Muscle of back (tissue), 13 donors: Measurements from ENCODE around the gene KCTD7. TPM values are rescaled to one million over a fixed set of nuclear protein-coding genes. Genes with fewer than 3 reads are reported as not detected.
"Not testable (repeated sequence)": the region's sequence is repeated elsewhere in the genome, so short reads cannot be mapped to it uniquely, and the experiment has no call there.

ENCODE experiments used
- DNase-seq, 3 donors: peaks; one replicate each; pipeline versions ENCODE4 v3.0.0 to v3.0.0-alpha.2; 2013
- long read RNA-seq, 9 donors: transcript quantifications; one replicate each; lab custom pipeline, GENCODE V29; 2026
- polyA plus RNA-seq, 10 donors: library from polyadenylated mRNA; unstranded; fragments of 120-200 nt; gene quantifications; one replicate each; pipeline ENCODE4 v1.2.1, GENCODE V29; 2013; ENCODE audit not compliant: insufficient read length in 10 of 10

The KCTD7 gene
- 10 to 100 TPM; 14.1 to 20.9 (median 18.1) TPM for polyA plus RNA-seq
- long read RNA-seq, donor 1, full-length matches to known transcripts = 3 of 3 reads
- long read RNA-seq, donor 1, partial matches to known transcripts = 0 of 3 reads
- long read RNA-seq, donor 1, other reads (novel, unspliced or antisense) = 0 of 3 reads
- long read RNA-seq, donor 2, full-length matches to known transcripts = 3 of 3 reads
- long read RNA-seq, donor 2, partial matches to known transcripts = 0 of 3 reads
- long read RNA-seq, donor 2, other reads (novel, unspliced or antisense) = 0 of 3 reads
- long read RNA-seq, donor 3 = 0 reads
- long read RNA-seq, donor 4, full-length matches to known transcripts = 2 of 2 reads
- long read RNA-seq, donor 4, partial matches to known transcripts = 0 of 2 reads
- long read RNA-seq, donor 4, other reads (novel, unspliced or antisense) = 0 of 2 reads
- long read RNA-seq, donor 5, full-length matches to known transcripts = 7 of 7 reads
- long read RNA-seq, donor 5, partial matches to known transcripts = 0 of 7 reads
- long read RNA-seq, donor 5, other reads (novel, unspliced or antisense) = 0 of 7 reads
- long read RNA-seq, donor 6, full-length matches to known transcripts = 4 of 4 reads
- long read RNA-seq, donor 6, partial matches to known transcripts = 0 of 4 reads
- long read RNA-seq, donor 6, other reads (novel, unspliced or antisense) = 0 of 4 reads
- long read RNA-seq, donor 7, full-length matches to known transcripts = 2 of 2 reads
- long read RNA-seq, donor 7, partial matches to known transcripts = 0 of 2 reads
- long read RNA-seq, donor 7, other reads (novel, unspliced or antisense) = 0 of 2 reads
- long read RNA-seq, donor 8, full-length matches to known transcripts = 2 of 2 reads
- long read RNA-seq, donor 8, partial matches to known transcripts = 0 of 2 reads
- long read RNA-seq, donor 8, other reads (novel, unspliced or antisense) = 0 of 2 reads
- long read RNA-seq, donor 9 = 0 reads

DNA sequence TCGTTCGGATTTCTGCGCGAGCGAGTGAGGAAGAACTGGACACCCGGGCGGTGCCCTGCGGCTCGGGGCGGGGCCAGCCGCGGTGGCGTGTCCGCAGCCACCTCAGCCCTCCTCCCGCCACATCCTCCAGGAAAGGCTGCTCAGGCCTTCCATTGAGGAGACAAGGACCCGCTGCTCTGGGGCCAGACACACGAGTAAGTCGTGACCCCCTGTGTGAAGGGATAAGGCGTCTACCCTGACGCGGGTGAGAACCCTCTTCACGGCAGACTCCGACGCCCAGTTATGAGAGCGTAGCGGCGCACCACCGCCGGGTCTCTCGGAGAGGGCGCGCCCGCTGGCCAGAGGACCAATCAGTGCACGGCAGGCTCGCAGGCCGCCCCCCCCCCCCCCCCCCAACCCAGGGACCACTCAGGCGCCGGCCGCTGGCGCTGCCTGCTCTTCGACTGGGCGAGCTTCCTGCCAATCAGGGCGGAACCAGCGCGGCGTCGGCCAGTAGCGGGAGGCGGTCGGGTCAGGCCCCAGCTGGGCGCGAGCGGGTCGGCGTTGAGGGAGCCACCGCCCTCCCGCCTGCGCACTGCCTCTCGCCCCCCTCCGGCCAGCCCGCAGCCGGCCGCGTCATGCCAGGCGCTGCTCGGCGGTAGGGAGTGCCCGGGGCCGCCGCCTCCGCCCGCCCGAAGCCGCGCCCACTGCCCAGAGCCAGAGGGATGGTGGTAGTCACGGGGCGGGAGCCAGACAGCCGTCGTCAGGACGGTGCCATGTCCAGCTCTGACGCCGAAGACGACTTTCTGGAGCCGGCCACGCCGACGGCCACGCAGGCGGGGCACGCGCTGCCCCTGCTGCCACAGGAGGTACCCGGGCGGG lies at the start of gene KCTD7:
Gene KCTD7 (plus strand): TSS at position 521 of the 861 bp plus-strand sequence. CDS start 184 bp downstream, at position 705.
- peak; percentile 97 to 99 (median 98) for DNase-seq

DNA sequence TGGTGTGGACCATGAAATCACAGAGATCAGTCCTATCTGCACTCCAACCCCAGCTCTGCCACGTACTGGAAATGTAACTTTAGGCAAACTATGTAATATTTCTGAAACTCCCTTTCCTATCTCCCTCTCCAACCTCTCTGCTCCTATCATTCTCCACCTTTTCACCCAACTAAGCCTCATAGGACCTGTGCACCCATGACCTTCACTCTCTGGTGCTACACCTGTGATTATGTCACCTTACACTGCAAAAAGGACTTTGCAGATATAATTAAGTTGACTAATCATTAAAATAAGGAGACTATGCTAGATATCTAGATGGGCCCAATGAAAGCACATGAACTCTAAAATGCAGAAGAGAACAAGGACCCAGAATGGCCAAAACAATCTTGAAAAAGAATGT lies 48.3 kb upstream of the KCTD7 start:
- not testable (repeated sequence) for DNase-seq

DNA sequence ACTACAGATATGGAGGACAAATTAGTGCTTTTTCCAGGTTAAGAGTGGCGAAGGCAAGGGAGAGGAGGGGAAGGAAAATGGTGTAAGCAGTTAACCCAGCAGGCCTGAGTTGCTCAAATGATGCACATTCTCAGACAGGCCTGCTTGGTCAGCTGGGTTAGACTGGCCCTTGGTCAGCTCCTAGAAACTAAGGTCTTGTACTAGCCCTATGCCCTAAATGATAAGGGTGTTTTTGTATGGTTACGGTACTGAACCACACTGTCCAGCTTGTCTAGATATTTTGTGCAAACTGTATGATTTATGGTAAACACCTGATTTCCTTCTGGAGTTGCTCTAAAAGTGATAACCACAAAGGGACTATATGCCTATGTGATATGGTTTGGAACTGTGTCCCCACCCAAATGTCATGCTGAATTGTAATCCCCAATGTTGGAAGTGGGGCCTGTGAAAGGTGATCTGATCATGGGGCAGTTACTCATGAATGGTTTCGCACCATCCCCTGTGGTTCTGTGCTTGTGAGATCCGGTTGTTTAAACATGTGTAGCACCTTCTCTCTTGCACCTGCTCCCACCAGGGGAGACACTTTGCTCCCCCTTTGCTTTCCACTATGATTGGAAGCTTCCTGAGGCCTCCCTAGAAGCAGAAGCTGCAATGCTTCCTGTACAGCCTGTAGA lies 45.7 kb upstream of the KCTD7 start:
- not testable (repeated sequence) for DNase-seq

DNA sequence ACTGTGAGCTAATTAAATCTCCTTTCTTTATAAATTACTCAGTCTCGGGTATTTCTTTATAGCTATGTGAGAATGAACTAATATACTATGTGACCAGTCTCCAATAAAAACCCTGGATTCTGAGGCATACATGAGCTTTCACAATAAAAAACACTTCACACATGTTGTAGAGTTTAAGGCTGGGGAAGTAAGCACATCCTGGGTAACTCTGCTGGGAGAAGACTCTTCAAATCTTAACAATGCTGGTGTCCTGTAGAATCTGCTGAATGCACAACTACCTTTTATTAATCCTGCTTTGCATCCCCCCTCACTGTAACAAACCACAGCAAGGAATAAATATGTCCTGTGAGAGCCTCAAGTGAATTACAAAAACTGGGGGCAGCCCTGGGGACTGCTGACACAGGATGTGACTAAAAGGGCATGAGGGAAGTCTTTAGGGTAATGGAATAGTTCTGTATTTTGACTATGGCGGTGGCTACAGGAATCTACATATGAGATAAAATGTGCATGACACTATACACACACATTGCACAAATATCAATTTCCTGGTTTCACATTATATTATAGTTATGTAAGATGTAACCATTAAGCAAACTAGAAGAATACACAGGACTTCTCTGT lies 45.1 kb upstream of the KCTD7 start:
- DNase-seq = no peak

DNA sequence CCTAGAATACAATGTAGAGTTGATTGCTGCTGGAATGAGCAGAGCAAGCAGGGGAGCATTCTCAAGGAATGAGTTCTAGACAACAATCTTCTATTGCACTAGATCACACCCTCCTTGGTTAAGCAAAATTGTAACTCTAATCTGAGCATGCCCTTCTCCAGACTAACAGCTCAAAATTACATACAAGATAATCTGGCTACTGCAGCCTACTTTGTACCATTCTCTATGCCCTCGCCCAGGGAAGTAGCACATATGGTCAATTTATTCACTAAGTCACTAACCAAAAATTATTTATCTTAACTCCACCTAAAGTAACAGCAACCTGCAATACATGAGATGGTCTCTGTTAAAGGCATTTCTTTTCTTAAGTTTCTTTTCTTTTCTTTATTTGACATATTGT lies 42.5 kb upstream of the KCTD7 start:
- no peak for DNase-seq

DNA sequence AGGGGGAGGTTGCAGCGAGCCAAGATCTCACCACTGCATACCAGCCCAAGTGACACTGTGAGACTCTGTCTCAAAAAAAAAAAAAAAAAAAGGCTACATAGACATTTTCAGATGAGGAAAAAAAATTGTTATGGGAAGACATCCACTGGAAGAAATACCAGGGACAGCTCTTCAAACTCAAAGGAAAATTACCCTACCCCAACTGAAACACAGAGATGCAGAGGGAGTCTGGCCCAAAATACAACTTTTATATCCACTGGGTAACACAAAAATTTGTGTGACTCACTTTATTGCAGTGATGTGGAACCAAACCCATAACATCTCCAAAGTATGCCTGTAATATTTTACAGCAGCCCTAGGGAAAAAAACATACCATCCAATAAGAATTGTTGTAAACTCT lies 40.5 kb upstream of the KCTD7 start:
- not testable (repeated sequence) for DNase-seq

DNA sequence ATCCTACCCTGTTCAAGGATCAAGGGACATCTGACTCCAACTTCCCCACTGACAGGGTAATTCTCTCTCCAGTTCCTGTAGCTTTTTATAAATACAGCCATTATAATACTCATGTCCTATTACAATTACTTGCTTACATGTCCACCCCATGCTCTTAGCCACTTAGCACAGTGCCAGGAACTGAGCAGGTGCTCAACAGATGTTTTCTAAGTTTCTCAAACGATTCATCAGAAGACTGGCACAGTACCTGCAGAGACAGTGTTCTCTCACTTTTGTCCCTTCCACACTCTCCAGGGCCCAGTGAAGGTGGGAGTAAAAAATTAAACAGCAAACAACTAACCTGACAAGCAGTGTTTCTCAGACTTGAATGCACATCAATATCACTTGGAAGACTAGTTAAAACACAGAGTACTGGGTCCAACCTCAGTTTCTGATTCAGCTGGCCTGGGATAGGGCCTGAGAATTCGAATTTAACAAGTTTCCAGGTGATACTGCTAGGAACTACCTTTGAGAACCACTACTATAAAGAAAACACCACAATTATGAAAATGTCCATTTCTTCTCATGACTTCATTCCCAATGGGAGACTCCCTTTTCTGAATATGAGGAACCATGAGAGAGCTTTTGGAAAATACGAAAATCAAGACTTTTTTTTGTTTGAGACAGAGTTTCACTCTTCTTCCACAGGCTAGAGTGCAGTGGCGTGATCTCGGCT lies 39.7 kb upstream of the KCTD7 start:
- not testable (repeated sequence) for DNase-seq

DNA sequence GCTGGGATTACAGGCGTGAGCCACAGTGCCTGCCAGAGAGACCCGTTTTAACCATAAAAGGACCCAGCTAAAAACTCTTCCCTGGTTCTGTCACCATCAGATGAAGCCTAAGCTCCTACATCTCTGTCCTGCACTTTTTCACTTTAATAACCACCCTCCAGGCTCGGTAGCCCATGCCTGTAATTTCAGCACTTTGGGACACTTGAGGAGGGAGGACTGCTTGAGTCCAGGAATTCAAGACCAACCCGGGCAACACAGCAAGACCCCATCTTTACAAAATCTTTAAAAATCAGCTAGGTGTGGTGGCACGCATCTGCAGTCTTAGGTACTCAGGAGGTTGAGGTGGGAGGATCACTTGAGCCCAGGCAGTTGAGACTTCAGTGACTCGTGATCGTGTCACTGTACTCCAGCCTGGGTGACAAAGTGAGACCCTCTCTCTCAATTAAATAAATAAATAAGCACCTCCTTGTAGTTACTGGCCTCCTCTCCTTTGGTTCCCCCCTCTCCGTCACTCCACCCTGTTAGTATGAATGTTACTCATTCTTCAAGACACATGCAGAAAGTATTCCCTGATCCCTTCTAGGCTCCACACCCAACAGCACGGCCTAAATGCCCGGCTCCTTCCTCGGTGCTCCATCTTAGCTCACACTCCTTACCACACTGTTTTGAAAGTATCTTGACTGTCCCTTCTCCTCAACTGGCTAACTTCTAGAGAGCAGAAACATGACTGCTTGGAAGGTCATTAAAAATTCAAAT lies 38.2 kb upstream of the KCTD7 start:
- peak in 2 of 3 donors; percentile 4 to 7 for DNase-seq

DNA sequence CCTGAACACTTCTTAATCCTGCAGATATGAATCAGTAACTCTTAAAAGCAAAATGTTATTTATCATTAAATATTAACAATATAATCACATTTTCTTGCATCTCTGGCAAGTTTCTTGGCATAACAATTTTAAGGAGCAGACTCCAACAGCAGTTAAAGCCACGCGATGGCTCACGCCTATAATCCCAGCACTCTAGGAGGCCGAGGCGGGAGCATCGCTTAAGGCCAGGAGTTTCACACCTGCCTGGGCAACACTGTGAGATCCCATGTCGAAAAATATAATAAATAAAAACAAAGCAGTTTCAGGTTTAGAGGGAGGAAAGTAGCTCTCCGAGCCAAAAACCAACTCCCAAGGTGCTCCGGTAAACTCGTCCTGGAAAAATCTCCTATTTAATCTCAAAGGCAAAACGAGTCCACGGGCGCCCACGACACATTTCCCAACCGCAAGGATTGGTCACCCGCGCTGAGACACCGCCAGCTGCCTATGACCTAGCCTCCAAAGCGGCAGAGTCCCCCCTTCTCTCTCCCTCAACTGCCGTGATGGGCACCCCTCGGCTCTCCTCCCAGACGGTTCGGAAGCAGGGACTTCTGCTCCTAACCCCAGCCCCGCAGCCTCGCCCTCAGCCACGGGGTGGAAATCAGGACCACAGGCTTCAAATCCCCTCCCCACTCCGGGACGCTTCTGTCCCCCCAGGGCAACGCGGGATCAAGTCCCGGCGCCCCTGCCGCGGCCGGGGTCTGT lies 37.5 kb upstream of the KCTD7 start:
- peak; percentile 5 to 18 (median 17) for DNase-seq

DNA sequence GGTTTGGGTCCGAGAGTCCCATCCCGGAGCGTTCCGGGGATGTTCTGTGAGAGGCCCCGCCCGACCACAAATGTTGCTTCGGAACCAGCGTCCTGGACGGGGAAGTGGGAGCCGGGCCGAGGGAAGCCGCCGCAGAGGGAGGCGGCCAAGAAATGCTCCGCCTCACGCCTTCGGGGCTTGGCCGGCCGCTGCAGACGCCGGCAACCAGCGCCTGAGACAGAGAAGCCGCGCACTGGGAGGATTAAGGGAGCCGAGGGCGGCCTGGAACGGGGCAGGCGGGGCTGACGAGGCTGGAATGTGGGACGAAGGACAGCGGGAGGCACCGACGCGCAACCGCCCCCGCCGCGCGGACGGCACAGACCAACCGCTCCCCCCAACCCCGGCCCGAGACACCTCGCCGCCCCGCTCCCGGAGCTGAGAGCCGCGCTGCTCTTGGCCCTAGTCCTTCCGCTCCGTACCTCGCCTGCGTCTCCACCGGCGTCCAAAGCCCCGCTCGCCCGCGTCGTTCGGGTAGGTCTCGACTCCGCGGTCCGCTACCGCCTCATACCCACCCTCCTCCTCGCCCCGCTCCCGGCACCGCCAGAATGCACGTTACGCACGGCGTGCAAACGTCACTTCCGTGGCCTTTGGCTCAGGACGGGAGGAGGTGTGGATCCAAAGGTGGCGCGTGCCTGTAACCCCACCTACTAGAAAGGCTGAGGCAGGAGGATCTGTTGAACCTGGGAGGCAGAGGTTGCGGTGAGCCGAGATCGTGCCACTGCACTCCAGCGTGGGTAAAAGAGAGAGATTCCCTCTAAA lies 36.7 kb upstream of the KCTD7 start:
- DNase-seq = peak; percentile 90 to 97 (median 94)

DNA sequence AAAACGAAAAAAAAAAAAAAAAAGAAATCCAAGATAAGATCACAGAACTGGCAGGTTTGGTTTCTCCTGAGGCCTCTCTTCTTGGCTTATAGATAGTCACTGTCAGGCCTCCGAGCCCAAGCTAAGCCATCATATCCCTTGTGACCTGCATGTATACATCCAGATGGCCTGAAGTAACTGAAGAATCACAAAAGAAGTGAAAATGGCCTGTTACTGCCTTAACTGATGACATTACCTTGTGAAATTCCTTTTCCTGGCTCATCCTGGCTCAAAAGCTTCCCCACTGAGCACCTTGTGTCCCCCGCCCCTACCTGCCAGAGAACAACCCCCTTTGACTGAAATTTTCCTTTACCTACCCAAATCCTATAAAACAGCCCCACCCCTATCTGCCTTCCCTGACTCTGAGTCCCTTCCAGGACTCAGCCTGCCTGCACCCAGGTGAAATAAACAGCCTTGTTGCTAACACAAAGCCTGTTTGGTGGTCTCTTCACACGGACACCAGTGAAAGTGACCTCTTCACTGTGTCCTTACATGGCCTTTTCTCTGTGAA lies 36.0 kb upstream of the KCTD7 start:
- DNase-seq = not testable (repeated sequence)

DNA sequence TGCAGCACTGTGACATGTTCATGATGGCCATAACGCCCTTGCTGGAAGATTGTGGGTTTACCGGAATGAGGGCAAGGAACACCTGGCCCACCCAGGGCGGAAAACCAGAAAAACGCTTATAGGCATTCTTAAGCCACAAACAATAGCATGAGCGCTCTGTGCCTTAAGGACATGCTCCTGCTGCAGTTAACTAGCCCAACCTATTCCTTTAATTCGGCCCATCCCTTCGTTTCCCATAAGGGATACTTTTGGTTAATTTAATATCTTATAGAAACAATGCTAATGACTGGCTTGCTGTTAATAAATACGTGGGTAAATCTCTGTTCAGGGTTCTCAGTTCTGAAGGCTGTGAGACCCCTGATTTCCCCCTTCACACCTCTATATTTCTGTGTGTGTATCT lies 34.6 kb upstream of the KCTD7 start:
- DNase-seq = not testable (repeated sequence)

DNA sequence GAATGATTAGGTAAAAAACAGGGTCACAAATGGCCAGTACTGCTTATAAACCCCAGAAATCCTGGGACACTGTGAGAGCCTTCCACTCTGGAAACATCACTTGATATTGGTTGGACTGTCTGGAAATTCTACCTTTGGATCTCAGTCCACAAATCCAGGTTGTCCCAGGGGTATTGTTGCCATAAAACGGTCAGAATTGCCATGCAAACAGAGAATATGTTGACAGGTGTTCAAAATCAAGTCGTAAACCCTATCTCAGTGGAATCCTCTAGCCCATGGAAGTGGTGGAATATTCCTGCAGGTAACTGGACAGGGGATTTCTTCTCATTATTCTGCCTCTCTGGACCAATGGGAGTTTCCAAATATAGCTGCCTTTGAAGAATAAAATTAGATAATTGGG lies 31.2 kb upstream of the KCTD7 start:
- DNase-seq = no peak

DNA sequence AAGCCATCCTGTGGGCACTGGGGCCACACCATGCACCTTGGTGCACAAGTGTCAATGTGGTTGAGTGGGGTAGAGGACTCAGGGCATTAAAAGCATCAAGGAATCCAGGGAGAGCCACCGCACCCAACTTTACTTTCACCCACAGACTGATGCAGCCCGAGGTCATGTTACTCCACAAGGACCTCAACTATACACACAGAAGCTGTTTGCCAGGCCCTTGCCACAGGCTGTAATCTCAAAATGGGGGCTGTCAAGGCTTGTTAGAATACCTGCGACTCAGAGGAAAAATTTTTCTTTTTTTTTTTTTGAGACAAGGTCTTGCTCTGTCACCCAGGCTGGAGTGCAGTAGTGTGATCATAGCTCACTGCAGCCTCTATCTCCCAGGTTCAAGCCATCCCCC lies 26.5 kb upstream of the KCTD7 start:
- no peak for DNase-seq

DNA sequence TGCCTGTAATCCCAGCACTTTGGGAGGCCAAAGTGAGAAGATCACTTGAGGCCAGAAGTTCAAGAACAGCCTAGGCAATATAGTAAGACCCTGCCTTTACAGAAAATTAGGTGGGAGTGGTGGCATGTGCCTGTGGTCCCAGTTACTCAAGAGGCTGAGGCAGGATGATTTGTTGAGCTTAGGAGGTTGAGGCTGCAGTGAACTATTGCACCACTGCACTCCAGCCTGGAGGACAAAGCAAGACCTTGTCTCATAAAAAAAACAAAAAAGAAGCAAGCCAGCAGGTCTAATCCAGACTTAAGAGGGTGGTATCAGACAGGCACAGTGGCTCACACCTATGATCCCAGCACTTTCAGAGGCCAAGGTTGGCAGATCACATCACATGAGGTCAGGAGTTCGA lies 24.5 kb upstream of the KCTD7 start:
- DNase-seq = no peak

DNA sequence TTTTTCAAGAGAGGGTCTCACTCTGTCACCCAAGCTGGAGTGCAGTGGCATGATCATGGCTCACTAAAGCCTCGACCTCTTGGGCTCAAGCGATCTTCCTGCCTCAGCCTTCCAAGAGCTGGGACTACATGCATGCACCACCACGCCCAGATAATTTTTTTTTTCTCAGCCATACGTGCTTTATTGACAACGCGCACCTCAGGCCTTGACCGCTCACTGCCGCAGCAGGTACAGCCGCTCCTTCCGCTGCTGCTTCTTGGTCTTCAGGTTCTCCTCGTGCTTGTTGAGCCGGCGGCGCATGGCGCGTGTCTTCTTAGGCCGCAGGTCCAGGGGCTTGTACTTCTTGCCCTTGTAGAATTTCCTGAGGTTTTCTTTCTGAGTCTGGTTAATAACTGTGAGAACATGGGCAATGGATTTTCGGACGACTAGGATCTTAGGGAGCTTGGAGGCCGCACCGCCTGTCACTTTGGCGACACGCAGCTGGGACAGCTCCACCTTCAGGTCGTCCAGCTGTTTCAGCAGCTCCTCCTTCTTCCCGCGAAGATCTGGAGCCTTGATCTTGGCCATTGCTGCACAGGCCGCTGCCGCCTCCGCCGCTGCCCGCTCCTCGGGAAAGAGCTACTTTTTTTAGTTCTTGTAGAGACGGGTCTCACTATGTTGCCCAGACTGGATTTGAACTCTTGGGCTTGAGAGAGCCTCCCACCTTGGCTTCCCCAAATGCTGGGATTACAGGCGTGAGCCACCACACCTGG lies 22.0 kb upstream of the KCTD7 start:
- DNase-seq = not testable (repeated sequence)
